LHCN-M2 (cell line): Measurements from ENCODE around the gene VSIG8. TPM values are rescaled to one million over a fixed set of nuclear protein-coding genes. Genes with fewer than 3 reads are reported as not detected.
A peak's percentile ranks its signal among the peaks of the same experiment; 100 is the strongest.

ENCODE experiments used
- DNase-seq: peaks from one replicate; pipeline ENCODE4 v3.0.0-alpha.2; 2012; ENCODE audit warnings: low read depth
- total RNA-seq: library from RNA; depleted of rRNA; stranded (reverse); fragments of >200 nt; gene quantifications from 2 replicates; pipeline ENCODE4 v1.2.3, GENCODE V29; 2014

VSIG8 gene
- total RNA-seq, 1 experiment from 2014 or later, result not detected

- DNase-seq, result no peak
Observed at GRCh38 chr1:159857889-159858288, 4.6 kb downstream of the VSIG8 start.

DNA sequence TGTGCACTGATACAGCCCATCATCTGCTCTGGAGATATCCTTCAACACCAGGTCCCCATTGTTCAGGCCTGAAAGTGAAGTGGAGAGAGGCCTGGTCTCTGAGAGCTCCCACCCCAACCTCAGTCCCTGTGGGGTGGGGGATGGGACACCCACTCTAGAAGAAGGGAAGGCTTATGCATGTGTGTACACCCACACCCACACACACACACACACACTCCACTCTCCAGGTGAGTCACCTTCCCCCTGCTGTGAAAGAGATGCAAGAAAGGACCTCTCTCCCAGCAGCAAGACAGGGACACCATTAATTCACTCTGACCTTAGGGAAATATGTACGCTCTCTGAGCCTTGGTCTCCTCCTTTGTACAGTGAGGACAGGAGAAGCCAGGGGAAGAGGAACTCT, 5.9 kb downstream of the VSIG8 start:
- DNase-seq, result no peak

DNA sequence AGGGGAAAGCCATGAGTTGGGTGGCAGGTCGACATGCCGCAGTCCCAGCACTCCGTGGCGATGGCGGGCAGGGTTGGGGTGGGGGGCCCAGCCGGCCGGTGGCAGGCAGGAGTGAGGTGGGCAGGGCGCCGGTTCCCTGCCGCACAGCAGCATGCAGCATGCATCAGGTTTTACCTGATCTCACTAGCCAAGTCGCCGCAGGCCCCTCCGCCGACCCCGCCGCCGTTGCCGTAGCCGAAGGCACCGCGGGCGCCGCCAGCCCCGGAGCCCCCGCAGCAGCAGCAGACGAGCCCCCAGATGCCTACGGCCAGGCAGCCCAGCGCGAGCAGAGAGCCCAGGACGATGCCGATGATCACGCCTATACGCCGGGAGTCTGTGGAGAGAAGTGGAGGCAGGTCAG, 6.7 kb downstream of the VSIG8 start:
- DNase-seq, result no peak

GRCh38 chr1:159854693-159855192, 7.7 kb downstream of the VSIG8 start:
- peak; percentile 81 for DNase-seq

DNA sequence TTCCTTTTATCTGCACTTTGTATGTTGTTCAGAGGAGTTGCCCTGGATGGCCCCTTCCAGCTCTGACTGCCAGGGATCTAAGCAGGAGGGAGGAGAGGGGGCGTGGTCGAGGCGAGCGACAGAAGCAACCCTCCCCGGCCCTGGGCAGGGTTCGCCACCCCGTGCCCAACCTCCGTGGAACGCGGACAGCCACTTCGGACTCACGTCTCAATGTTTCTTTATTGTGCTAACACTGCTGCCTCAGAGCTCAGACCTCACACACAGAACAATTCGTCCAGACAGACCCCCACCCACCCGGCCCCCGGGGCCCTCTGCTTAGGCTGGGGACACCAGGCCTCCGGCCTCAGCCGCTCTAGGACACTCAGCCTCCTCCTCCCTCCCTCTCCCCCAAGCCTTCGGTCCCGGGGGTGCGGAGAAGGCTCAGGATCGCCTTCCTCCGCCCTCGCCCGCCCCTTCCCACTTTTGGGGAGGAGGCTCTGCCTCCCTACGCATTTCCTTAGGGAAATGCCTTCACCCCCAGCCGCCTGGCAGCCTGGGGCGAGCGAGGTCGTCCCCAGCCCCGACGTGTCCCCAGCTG, 8.3 kb downstream of the VSIG8 start:
- DNase-seq, result peak; percentile 52

- DNase-seq, result peak; percentile 19
Observed at GRCh38 chr1:159853417-159854115, 8.9 kb downstream of the VSIG8 start.

GRCh38 chr1:159851407-159851806, 11.1 kb downstream of the VSIG8 start:
- no peak for DNase-seq

DNA sequence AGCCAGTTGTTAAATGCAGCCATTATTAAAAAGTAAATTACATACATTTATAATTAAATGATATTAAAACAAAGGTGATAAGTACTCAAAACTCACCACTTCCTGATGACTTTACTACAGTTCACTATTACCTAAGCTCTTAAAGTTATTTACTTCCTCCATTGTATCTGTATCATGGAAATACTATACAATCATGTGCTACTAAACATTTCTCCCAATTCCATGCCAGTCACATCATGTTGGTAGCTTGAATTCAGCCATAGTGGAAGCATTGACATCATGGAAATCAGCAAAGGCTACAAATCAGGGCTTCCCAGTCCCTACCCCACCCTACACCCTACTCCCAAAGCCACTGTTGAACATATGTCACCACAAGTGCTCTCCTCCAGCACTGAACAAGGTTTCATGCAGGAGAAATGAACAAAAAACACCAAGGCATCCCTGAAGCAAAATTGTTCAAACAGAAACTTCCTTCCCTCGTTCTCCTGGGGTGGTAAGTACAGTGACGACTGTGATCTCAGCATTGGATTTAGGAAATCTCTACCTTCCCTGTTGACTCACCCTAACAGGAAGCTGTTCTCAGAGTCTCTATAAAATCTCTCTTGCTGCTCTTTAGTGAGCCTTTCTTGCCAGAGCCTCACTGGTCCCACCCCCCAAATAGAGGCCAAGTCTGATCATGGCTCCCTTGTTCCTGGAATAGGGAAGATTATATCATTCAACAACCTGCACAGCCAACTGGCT, 12.7 kb downstream of the VSIG8 start:
- no peak for DNase-seq

DNA sequence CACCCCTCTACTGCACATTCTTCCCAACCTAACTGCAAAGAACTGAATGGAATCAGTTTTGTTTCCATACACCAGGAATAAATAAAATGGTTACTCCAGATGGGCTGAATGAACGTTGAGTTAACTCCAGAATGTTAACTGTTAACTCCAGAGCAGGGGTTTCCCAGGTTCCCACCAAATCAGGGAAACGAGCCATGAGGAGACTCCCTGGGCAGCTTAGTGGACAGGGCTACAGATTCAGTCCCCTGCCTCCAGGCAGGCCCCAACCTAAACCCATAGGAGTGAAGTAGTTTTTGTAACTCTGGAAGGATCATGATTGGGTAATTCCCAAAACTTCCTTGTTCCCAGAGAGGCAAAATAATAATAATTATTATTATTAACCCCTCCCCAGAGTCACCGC, 14.1 kb downstream of the VSIG8 start:
- DNase-seq, result no peak

DNA sequence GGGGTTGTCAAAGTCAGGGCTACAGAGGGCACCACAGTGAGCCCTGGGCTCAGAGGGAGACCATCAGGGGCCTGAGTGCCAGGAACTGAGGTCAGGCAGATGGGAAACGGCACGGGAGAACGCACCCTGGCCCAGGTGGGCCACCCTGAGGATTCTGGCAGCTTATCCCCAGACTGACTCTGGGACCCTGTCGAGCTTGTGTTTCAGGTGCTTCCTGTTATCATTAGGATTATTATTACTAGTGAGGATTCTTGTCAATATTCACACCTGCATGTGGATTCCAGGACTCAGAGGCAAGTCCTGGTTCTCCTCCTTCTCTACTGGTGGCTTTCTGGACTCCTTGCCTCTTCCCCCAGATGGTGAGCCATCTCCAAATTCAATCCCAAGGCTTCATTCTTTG, 15.2 kb downstream of the VSIG8 start:
- DNase-seq, result no peak

DNA sequence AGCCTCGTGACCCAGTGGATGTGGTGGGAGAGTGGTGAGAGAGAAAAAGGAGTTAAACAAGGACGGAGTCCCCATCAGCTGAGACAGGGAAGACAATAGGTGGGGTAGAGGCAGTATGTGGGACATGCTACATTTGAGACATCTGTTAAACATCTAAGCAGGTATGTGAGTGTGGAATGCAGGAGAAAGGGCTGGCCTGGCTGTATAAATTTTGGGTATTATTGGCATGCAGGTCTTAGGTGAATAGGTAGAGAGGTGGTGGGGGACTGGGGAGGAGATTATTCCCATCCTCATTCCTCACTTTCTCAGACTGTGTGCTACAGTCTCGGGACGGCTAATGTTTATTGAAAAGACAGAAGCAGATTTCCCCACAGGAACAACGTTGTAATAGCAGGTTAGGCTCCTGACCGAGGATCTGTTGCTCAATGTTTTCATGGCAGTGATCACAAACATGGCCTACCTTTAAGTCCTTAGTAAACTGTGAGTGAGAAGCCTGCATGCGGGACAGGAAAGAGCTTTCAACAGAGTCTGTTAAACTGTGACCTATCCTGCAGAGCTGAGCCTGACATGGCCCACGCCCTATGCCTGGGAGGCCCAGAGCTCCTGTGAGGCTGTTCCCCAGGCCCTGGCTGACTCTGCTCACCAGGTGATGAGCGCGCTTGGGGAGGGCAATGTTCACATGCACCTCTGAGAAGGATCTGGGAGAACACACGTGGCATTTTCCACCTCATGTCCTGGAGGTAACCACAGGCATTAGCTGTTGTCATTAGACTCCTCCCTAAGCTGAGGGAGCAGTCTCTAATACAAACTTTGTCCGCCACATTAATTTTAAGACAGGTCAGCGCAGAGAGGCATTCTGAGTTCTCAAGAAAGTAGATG, 16.5 kb downstream of the VSIG8 start:
- no peak for DNase-seq

DNA sequence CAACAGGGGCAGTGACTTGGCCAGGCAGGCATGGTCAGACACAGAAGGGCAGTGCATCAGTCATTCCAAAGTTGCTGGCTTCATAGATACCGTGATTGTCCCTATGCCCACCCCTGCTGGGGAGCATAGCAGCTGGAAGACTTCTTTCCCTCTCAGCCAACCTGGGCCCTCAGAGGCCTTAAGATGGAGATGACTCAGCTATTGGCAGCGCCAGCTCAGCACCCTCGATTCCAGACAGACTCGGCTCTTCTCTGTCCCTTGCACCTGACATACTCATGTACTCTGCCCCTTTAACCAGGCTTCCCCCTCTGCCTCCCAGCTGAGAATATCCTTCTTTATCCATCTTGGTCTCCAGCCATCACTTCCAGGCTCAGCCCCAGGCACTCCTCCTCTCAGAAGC, 19.0 kb downstream of the VSIG8 start:
- peak; percentile 37 for DNase-seq

GRCh38 chr1:159841749-159842148, 20.7 kb downstream of the VSIG8 start:
- no peak for DNase-seq

GRCh38 chr1:159839116-159839849, 23.2 kb downstream of the VSIG8 start:
- no peak for DNase-seq

- DNase-seq, result no peak
Observed at GRCh38 chr1:159838715-159839114, 23.7 kb downstream of the VSIG8 start.

- DNase-seq, result no peak
Observed at GRCh38 chr1:159835862-159836525, 26.5 kb downstream of the VSIG8 start.

DNA sequence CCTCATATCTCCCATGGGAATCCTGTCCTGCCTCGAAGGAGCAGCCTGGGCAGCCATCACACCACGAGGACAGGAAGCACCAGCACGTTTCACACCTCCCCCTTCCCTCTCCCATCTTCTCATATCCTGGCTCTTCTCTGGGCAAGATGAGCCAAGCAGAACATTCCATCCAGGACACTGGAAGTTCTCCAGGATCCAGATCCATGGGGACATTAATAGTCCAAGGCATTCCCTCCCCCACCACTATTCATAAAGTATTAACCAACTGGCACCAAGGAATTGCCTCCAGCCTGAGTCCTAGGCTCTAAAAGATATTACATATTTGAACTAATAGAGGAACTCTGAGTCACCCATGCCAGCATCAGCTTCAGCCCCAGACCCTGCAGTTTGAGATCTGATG, 27.1 kb downstream of the VSIG8 start:
- DNase-seq, result no peak

- DNase-seq, result no peak
Observed at GRCh38 chr1:159832309-159832708, 30.1 kb downstream of the VSIG8 start.

DNA sequence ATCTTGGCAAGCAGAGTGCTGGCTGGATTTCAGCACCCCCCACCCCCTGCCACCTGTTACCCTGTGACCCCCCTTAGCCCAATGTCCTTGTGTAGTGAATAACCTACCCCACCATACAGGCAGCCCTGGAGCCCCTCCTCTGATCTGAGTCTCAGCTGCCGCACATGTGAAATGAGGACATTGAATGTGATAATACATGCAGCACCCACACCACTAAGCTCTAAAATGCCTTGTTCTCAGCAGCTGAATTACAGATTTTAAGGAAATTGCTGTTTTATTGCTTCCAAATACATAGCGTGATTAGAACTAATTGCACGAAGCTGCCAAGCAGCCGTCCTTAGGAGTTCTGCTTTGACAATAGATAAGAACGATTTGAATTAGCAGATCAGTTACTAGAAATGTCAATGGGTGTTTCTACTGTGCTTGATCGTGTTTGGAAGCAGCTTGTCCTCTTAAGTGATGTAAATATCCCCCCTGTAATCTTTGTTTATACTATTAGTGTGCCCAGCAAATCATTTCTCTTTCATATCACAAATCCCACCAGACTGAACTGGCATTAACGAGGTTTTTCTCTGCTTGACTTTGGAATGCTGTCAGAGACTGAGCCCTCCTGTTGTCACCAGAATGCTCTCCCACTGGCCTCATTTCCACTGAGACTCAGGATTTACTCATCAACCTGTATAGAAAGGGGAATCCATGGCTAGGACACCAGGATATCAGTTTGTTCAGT, 30.9 kb downstream of the VSIG8 start:
- DNase-seq, result no peak

DNA sequence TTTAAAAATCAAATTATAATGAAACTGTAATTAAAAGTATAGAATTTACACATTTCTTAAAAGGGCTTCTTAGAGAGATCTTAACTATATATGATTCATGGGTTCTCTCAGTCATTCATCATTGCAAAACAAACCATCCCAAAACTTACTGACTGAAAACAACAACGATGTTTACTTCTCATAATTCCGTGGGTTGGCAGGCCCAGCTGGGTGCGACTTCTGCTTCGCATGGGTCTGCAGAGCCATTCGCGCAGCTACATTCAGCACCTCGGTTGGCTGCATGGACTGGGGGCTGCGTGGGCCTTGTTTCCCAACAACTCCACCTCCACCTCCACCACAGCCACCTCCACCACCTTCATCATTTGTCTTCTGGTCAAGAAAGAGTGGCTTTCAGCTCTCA, 31.7 kb downstream of the VSIG8 start:
- no peak for DNase-seq
